ENCODE results near the gene ZNF622. TPM values are rescaled to one million over a fixed set of nuclear protein-coding genes. Genes with fewer than 3 reads are reported as not detected.

The ZNF622 gene, protein sequence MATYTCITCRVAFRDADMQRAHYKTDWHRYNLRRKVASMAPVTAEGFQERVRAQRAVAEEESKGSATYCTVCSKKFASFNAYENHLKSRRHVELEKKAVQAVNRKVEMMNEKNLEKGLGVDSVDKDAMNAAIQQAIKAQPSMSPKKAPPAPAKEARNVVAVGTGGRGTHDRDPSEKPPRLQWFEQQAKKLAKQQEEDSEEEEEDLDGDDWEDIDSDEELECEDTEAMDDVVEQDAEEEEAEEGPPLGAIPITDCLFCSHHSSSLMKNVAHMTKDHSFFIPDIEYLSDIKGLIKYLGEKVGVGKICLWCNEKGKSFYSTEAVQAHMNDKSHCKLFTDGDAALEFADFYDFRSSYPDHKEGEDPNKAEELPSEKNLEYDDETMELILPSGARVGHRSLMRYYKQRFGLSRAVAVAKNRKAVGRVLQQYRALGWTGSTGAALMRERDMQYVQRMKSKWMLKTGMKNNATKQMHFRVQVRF
- total RNA-seq (ENCODE audit: unreplicated experiment), result 25.8 TPM
- long read RNA-seq, transcript ZNF622-201 (6 exons, 1,699 nt), result major isoform, 48 of 48 reads
- long read RNA-seq, partial matches to known transcripts, result 0 of 48 reads
- long read RNA-seq, other reads (novel, unspliced or antisense), result 0 of 48 reads

GRCh38 chr5:16465544-16466432, at the start of gene ZNF622:
Gene ZNF622, minus strand, starts transcription at chr5:16465800. Its CDS starts 135 bp downstream, at chr5:16465665.
- no peak for TF ChIP-seq CTCF (IDR thresholded peaks at IDR 0.05; ENCODE audit: unreplicated experiment)
- peak; percentile 74 for DNase-seq (ENCODE audit: low spot score)
- H3K36me3 Mint-ChIP-seq (ENCODE audit: low read depth, unreplicated experiment), result peaks cover 19% of the 10 kb centered on the region
- H3K4me3 Mint-ChIP-seq (ENCODE audit: unreplicated experiment), result peak within 1 kb of the TSS; percentile 96
- H3K27me3 Mint-ChIP-seq (ENCODE audit: unreplicated experiment), result peaks cover 11% of the 10 kb centered on the region
- H3K4me1 Mint-ChIP-seq (ENCODE audit: unreplicated experiment), result peaks cover 57% of the 10 kb centered on the region
- peak within 1 kb of the TSS; percentile 91 for H3K27ac Mint-ChIP-seq (ENCODE audit: unreplicated experiment)
- no peaks in the 10 kb centered on the region for H3K9me3 Mint-ChIP-seq (ENCODE audit: unreplicated experiment)

- no peaks in the 10 kb centered on the region for H3K9me3 Mint-ChIP-seq (ENCODE audit: unreplicated experiment)
- no peaks in the 10 kb centered on the region for H3K36me3 Mint-ChIP-seq (ENCODE audit: low read depth, unreplicated experiment)
- H3K27ac Mint-ChIP-seq (ENCODE audit: unreplicated experiment), result no peak overlapping the region
- H3K4me3 Mint-ChIP-seq (ENCODE audit: unreplicated experiment), result no peak overlapping the region
- TF ChIP-seq CTCF (IDR thresholded peaks at IDR 0.05; ENCODE audit: unreplicated experiment), result no peak
- H3K4me1 Mint-ChIP-seq (ENCODE audit: unreplicated experiment), result no peaks in the 10 kb centered on the region
- H3K27me3 Mint-ChIP-seq (ENCODE audit: unreplicated experiment), result no peaks in the 10 kb centered on the region
- DNase-seq (ENCODE audit: low spot score), result no peak
Measured at GRCh38 chr5:16510098-16510497, 44.5 kb upstream of the ZNF622 start.

DNA sequence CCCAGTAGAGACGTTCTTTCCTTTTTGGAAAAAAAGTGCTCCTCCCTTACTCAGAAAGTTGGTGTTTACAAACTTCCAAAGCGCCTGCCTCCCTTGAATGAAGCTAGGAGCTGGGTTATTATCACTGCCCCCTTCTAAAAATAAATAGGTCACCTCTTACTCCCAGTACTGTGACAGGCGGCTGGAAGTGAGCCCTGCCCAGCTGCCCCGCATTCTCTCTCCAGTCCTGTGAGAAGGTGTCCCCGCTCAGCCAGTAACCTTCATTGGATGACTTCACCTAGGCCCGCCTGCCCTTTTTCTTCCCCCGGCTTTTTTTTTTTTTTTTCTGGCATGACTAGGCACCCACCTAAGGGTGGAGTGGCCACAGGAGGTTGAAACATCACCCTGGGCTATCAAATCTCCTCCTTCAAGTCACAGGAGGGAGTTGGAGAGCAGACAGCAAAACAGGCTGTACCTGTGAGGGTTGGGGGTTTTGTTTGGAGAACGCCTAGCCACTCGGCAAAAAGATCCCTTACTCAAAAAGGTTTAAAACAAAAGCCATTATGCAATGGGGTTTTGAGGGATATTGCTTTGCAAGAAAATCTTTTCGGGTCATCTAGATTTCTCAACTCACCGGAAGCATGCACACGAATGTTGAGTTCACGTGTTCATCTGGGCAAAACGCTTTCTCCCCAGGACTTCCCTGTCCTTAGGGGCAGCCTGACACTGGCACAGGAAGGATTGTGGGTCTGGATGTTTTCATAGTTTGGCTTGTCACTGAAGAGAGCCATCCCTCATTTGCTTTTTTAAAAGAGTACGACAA, 43.3 kb upstream of the ZNF622 start:
- no peaks in the 10 kb centered on the region for H3K36me3 Mint-ChIP-seq (ENCODE audit: low read depth, unreplicated experiment)
- no peak overlapping the region for H3K4me3 Mint-ChIP-seq (ENCODE audit: unreplicated experiment)
- no peaks in the 10 kb centered on the region for H3K27me3 Mint-ChIP-seq (ENCODE audit: unreplicated experiment)
- no peak for DNase-seq (ENCODE audit: low spot score)
- no peak for TF ChIP-seq CTCF (IDR thresholded peaks at IDR 0.05; ENCODE audit: unreplicated experiment)
- no peak overlapping the region for H3K27ac Mint-ChIP-seq (ENCODE audit: unreplicated experiment)
- no peaks in the 10 kb centered on the region for H3K9me3 Mint-ChIP-seq (ENCODE audit: unreplicated experiment)
- H3K4me1 Mint-ChIP-seq (ENCODE audit: unreplicated experiment), result no peaks in the 10 kb centered on the region

DNA sequence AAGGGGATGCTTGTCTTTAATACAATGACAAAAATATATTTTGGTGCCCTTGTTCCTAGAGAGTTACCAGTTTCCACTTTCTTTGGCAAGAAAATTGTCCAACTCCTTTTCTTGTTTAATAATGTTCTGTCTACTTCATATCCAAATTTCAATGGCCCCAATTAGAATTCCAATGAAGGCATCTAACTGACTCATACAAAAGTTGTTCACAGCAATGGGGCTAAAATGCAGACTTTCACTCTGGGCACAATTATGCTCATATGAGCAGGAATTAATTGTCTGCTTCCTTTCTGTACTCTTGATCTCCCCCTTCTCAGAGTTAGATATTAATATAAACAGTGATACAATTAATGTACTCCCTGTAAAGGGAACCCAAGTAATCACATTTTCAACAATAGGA, 42.1 kb upstream of the ZNF622 start:
- DNase-seq (ENCODE audit: low spot score), result no peak
- Mint-ChIP-seq H3K27ac (ENCODE audit: unreplicated experiment) (no peak overlapping the region), H3K4me1 (ENCODE audit: unreplicated experiment) (no peaks in the 10 kb centered on the region), H3K4me3 (ENCODE audit: unreplicated experiment) (no peak overlapping the region), H3K27me3 (ENCODE audit: unreplicated experiment) (no peaks in the 10 kb centered on the region), H3K9me3 (ENCODE audit: unreplicated experiment) (no peaks in the 10 kb centered on the region), H3K36me3 (ENCODE audit: low read depth, unreplicated experiment) (no peaks in the 10 kb centered on the region)
- TF ChIP-seq CTCF (IDR thresholded peaks at IDR 0.05; ENCODE audit: unreplicated experiment), result no peak
